K562 (cell line): Measurements from ENCODE around the gene FIBP. TPM values are rescaled to one million over a fixed set of nuclear protein-coding genes. Genes with fewer than 3 reads are reported as not detected.

ENCODE experiments used
- ATF1 ChIP-seq, 2 experiments: fragments of 450-650 bp in 1 of 2; IDR thresholded peaks; 2 replicates each; pipeline ENCODE4 v1.6.1; 2016; ENCODE audit warnings: missing compliant biosample characterization in 1 of 2, missing genetic modification characterization in 1 of 2
- BHLHE40 ChIP-seq: IDR thresholded peaks from 2 replicates; pipeline ENCODE4 v1.6.1; 2011; ENCODE audit warnings: low read length, improper control_type of control experiment
- CCNT2 ChIP-seq: IDR thresholded peaks from 2 replicates; pipeline ENCODE4 v1.6.1; 2011; ENCODE audit warnings: borderline replicate concordance, low read depth, mild to moderate bottlenecking, moderate library complexity, mixed read lengths, low read length; ENCODE audit not compliant: insufficient read length; ENCODE audit errors: extremely low read depth
- DDX20 ChIP-seq: fragments of 450-650 bp; IDR thresholded peaks from 2 replicates; pipeline ENCODE4 v1.6.1; 2016; ENCODE audit warnings: missing genetic modification characterization, low read depth, mild to moderate bottlenecking, missing compliant biosample characterization, moderate library complexity
- ERF ChIP-seq: fragments of 450-650 bp; formaldehyde crosslinking; IDR thresholded peaks from 2 replicates; pipeline ENCODE4 v1.4.0; 2020; ENCODE audit warnings: mild to moderate bottlenecking, mixed read lengths
- HMGXB4 ChIP-seq: sonication (generic); formaldehyde crosslinking; IDR thresholded peaks from 2 replicates; pipeline ENCODE4 v1.8.1; 2023; ENCODE audit warnings: mild to moderate bottlenecking, missing genetic modification reagents
- MTF1 ChIP-seq: fragments of 250-450 bp; sonication (Bioruptor Pico); IDR thresholded peaks from 2 replicates; pipeline ENCODE4 v1.9.0; 2021; ENCODE audit warnings: moderate library complexity, mild to moderate bottlenecking, inconsistent platforms, borderline replicate concordance
- NR4A1 ChIP-seq, 2 experiments: fragments of 250-450 bp in 1 of 2; fragments of 450-650 bp in 1 of 2; sonication (Bioruptor Pico) in 1 of 2; IDR thresholded peaks; 2 replicates each; pipeline versions ENCODE4 v1.4.0 to v1.6.1; 2016 to 2020; ENCODE audit warnings: mild to moderate bottlenecking in 2 of 2, missing compliant biosample characterization in 1 of 2, missing genetic modification characterization in 1 of 2, moderate library complexity in 1 of 2
- PCBP1 ChIP-seq: fragments of 200-400 bp; formaldehyde crosslinking; IDR thresholded peaks from 2 replicates; pipeline ENCODE4 v1.6.1; 2018; ENCODE audit warnings: mild to moderate bottlenecking, low read depth, low read length; ENCODE audit not compliant: poor library complexity, severe bottlenecking
- PHF8 ChIP-seq: fragments of 200-600 bp; sonication (generic); IDR thresholded peaks from 2 replicates; pipeline ENCODE4 v1.6.1; 2012; ENCODE audit warnings: mixed run types, mild to moderate bottlenecking, inconsistent platforms, low read length, moderate library complexity, borderline replicate concordance
- PKNOX1 ChIP-seq: fragments of 450-650 bp; IDR thresholded peaks from 2 replicates; pipeline ENCODE4 v1.6.1; 2016
- POLR2AphosphoS5 ChIP-seq: IDR thresholded peaks from 2 replicates; pipeline ENCODE4 v1.6.1; 2011; ENCODE audit warnings: mild to moderate bottlenecking, low read depth, low read length, moderate library complexity; ENCODE audit not compliant: control insufficient read depth, insufficient read depth
- SREBF1 ChIP-seq: fragments of 150-350 bp; IDR thresholded peaks from 2 replicates; pipeline ENCODE4 v1.6.1; 2014; ENCODE audit warnings: antibody characterized with exemption, low read depth, low read length, borderline replicate concordance
- SRSF9 ChIP-seq: fragments of 200-400 bp; formaldehyde crosslinking; IDR thresholded peaks from 2 replicates; pipeline ENCODE4 v1.6.1; 2017; ENCODE audit warnings: low read depth, low read length, borderline replicate concordance
- TARDBP ChIP-seq: fragments of 450-650 bp; IDR thresholded peaks from 2 replicates; pipeline ENCODE4 v1.6.1; 2016
- USF1 ChIP-seq: sonication (generic); formaldehyde crosslinking; IDR thresholded peaks from 2 replicates; pipeline ENCODE4 v1.9.0; 2022; ENCODE audit warnings: mild to moderate bottlenecking, missing genetic modification reagents
- ZBTB8A ChIP-seq: fragments of 450-650 bp; IDR thresholded peaks from 2 replicates; pipeline ENCODE4 v1.6.1; 2018; ENCODE audit warnings: mild to moderate bottlenecking, moderate library complexity; ENCODE audit not compliant: partially characterized antibody
- ZFP36 ChIP-seq: fragments of 150-350 bp; IDR thresholded peaks from 2 replicates; pipeline ENCODE4 v1.6.1; 2018; ENCODE audit warnings: low read length, low read depth; ENCODE audit not compliant: partially characterized antibody
- ZNF184 ChIP-seq: sonication (generic); formaldehyde crosslinking; IDR thresholded peaks from 2 replicates; pipeline ENCODE4 v1.5.0; 2020; ENCODE audit warnings: missing genetic modification reagents
- ZNF639 ChIP-seq, 2 experiments: fragments of 200-800 bp in 1 of 2; sonication (Bioruptor generic) in 1 of 2; sonication (generic) in 1 of 2; formaldehyde crosslinking in 1 of 2; IDR thresholded peaks in 1 of 2; conservative IDR thresholded peaks in 1 of 2; 2 replicates each; pipeline versions ENCODE4 v1.5.0 to v1.6.1; 2016 to 2020; ENCODE audit warnings: missing compliant biosample characterization in 1 of 2, missing genetic modification characterization in 1 of 2, missing genetic modification reagents in 1 of 2
- polyA plus RNA-seq, 8 experiments: library from polyadenylated mRNA; depleted of rRNA in 4 of 8; stranded (reverse) in 5 of 8; unstranded in 3 of 8; fragments of >200 nt; fragmentation: Nextera tagmentation in 2 of 8; fragmentation: Illumina TruSeq in 1 of 8; extraction: Ambion mirVana in 2 of 8; extraction: Trizol in 1 of 8; gene quantifications; 2 replicates each; pipeline versions ENCODE4 v1.2.1 to v1.2.3, GENCODE V29; 2011 to 2014; ENCODE audit warnings: inconsistent platforms in 1 of 8, missing spikeins in 1 of 8
- total RNA-seq, 7 experiments: library from RNA; depleted of rRNA in 6 of 7; stranded (reverse); fragments of >200 nt in 6 of 7; fragmentation: Illumina TruSeq in 2 of 7; extraction: Trizol in 2 of 7; gene quantifications; 2 replicates each; pipeline versions ENCODE4 v1.2.1 to v1.2.3, GENCODE V29; 2011 to 2021; ENCODE audit warnings: low replicate concordance in 1 of 7

The FIBP gene
- total and polyA plus RNA-seq, 9 of the 15 experiments (the other 6 are each of a cell fraction or from before 2014, with no cell fraction given) = 41.2 to 79.2 (median 48.6) TPM

- TF ChIP-seq PKNOX1 (peak; percentile 48; the same call in 1 of the 2 replicates), USF1 (CRISPR knock-in tag) (no peak), CCNT2 (peak; percentile 97), SREBF1 (no peak; the same call in 1 of the 2 replicates), ZBTB8A (no peak), NR4A1 (CRISPR knock-in tag; IDR thresholded peaks at IDR 0.05) (no peak), NR4A1 (tag; IDR thresholded peaks at IDR 0.05) (no peak), ZNF639 (CRISPR knock-in tag; conservative IDR thresholded peaks at IDR 0.05 in 1 of 2, IDR thresholded peaks at IDR 0.05 in 1 of 2) (no peak), MTF1 (CRISPR knock-in tag) (no peak), ZNF184 (no peak), ATF1 (CRISPR knock-in tag; IDR thresholded peaks at IDR 0.05) (no peak), ATF1 (tag; IDR thresholded peaks at IDR 0.05) (peak; percentile 95), HMGXB4 (CRISPR knock-in tag) (no peak), TARDBP (peak; percentile 21; the same call in 1 of the 2 replicates), PHF8 (peak; percentile 62; the same call in 1 of the 2 replicates), ERF (CRISPR knock-in tag) (no peak), PCBP1 (peak; percentile 74), ZFP36 (peak; percentile 67), BHLHE40 (peak; percentile 87), POLR2AphosphoS5 (peak; percentile 97), DDX20 (tag) (no peak), SRSF9 (no peak)
These were observed 12.0 kb upstream of the FIBP start, which contains the start of gene FOSL1 (continued) for GRCh38 chr11:65900125-65900898.
